GM18951 (cell line): Measurements from ENCODE around the gene ANKRD49.

ENCODE experiments used
- POLR2A ChIP-seq: IDR thresholded peaks from 4 replicates; pipeline ENCODE4 v1.6.1; 2011; ENCODE audit warnings: mild to moderate bottlenecking; ENCODE audit not compliant: insufficient read length, insufficient read depth; ENCODE audit errors: extremely low read depth
- in situ Hi-C: fragments of 300-500 bp; cut with MboI; formaldehyde crosslinking; loops from one replicate; pipeline ENCODE4 v1.12.0; 2022; ENCODE audit warnings: low sequenced_read_pairs, mixed read lengths, inconsistent platforms; ENCODE audit not compliant: unreplicated experiment

ANKRD49 gene

GRCh38 chr11:94481342-94481741 is 12.4 kb upstream of the ANKRD49 start:
- in situ Hi-C loops = loop anchor here (25.0 kb wide), 1 partner anchor 569 kb away; no protein-coding TSS in a partner anchor
- no peak for TF ChIP-seq POLR2A

- in situ Hi-C loops = loop anchor here (25.0 kb wide), 1 partner anchor 574 kb away; no protein-coding TSS in a partner anchor
- TF ChIP-seq POLR2A = no peak
These were observed 7.7 kb upstream of the ANKRD49 start for GRCh38 chr11:94486068-94486467.

- TF ChIP-seq POLR2A = no peak
- in situ Hi-C loops = loop anchor here (25.0 kb wide), 1 partner anchor 582 kb away; no protein-coding TSS in a partner anchor
These were observed 419 bp downstream of the ANKRD49 start for GRCh38 chr11:94494126-94494680.

- in situ Hi-C loops = loop anchor here (5.0 to 25.0 kb wide), 2 partner anchors 178 to 338 kb away; no protein-coding TSS in a partner anchor
- no peak for TF ChIP-seq POLR2A
These were observed 6.4 kb downstream of the ANKRD49 start for GRCh38 chr11:94500181-94500580.

- TF ChIP-seq POLR2A = no peak
- in situ Hi-C loops = loop anchor here (5.0 to 25.0 kb wide), 2 partner anchors 179 to 339 kb away; no protein-coding TSS in a partner anchor
These were observed 7.7 kb downstream of the ANKRD49 start for GRCh38 chr11:94501522-94501921.

- in situ Hi-C loops = loop anchor here (5.0 to 25.0 kb wide), 2 partner anchors 182 to 342 kb away; no protein-coding TSS in a partner anchor
- TF ChIP-seq POLR2A = no peak
These were observed 11.0 kb downstream of the ANKRD49 start for GRCh38 chr11:94504689-94505293.

- in situ Hi-C loops = loop anchor here (25.0 kb wide), 1 partner anchor 344 kb away; no protein-coding TSS in a partner anchor
These were observed 12.7 kb downstream of the ANKRD49 start for GRCh38 chr11:94506513-94506912.

GRCh38 chr11:94507485-94507884 is 13.7 kb downstream of the ANKRD49 start:
- in situ Hi-C loops = loop anchor here (25.0 kb wide), 1 partner anchor 345 kb away; no protein-coding TSS in a partner anchor
- no peak for TF ChIP-seq POLR2A

GRCh38 chr11:94511932-94512781 is 18.4 kb downstream of the ANKRD49 start, which contains the start of gene C11orf97:
TSS of gene C11orf97 (plus strand) at chr11:94512461. CDS start at chr11:94512529, 68 bp downstream.
- in situ Hi-C loops = loop anchor here (25.0 kb wide), 1 partner anchor 350 kb away; no protein-coding TSS in a partner anchor

GRCh38 chr11:94513091-94513490 is 19.3 kb downstream of the ANKRD49 start:
- TF ChIP-seq POLR2A = no peak
- in situ Hi-C loops = loop anchor here (25.0 kb wide), 1 partner anchor 351 kb away; no protein-coding TSS in a partner anchor

More at GRCh38 chr11:94511932-94512781, 18.4 kb downstream of the ANKRD49 start, which contains the start of gene C11orf97:
- no peak for TF ChIP-seq POLR2A

- in situ Hi-C loops = loop anchor here (25.0 kb wide), 1 partner anchor 353 kb away; no protein-coding TSS in a partner anchor
- no peak for TF ChIP-seq POLR2A
These were observed 21.6 kb downstream of the ANKRD49 start for GRCh38 chr11:94515398-94515797.

- in situ Hi-C loops = loop anchor here (25.0 kb wide), 1 partner anchor 354 kb away; no protein-coding TSS in a partner anchor
- TF ChIP-seq POLR2A = no peak
These were observed 22.9 kb downstream of the ANKRD49 start for GRCh38 chr11:94516725-94517124.

- in situ Hi-C loops = loop anchor here (25.0 kb wide), 1 partner anchor 356 kb away; no protein-coding TSS in a partner anchor
- no peak for TF ChIP-seq POLR2A
These were observed 24.5 kb downstream of the ANKRD49 start for GRCh38 chr11:94518300-94518699.
